ENCODE measurements around the gene CBY2.
"Not testable (repeated sequence)": the region's sequence is repeated elsewhere in the genome, so short reads cannot be mapped to it uniquely, and the experiment has no call there.

The CBY2 gene

GRCh38 chr13:45742985-45743384 lies 40.9 kb downstream of the CBY2 start:
- no peak for DNase-seq (ENCODE audit: low read depth)
- TF ChIP-seq CTCF (IDR thresholded peaks at IDR 0.05; ENCODE audit: low read length, missing control alignments): no peak

GRCh38 chr13:45744979-45745378 lies 42.9 kb downstream of the CBY2 start:
- no peak for TF ChIP-seq CTCF (IDR thresholded peaks at IDR 0.05; ENCODE audit: low read length, missing control alignments)
- DNase-seq (ENCODE audit: low read depth): no peak
- H3K4me3 ChIP-seq (replicated peaks; ENCODE audit: low read depth, low read length): no peak overlapping the region

More at GRCh38 chr13:45742985-45743384, 40.9 kb downstream of the CBY2 start:
- no peak overlapping the region for H3K4me3 ChIP-seq (replicated peaks; ENCODE audit: low read depth, low read length)

GRCh38 chr13:45747071-45747470 lies 45.0 kb downstream of the CBY2 start:
- no peak for DNase-seq (ENCODE audit: low read depth)
- no peak for TF ChIP-seq CTCF (IDR thresholded peaks at IDR 0.05; ENCODE audit: low read length, missing control alignments)
- H3K4me3 ChIP-seq (replicated peaks; ENCODE audit: low read depth, low read length): no peak overlapping the region

- no peak for TF ChIP-seq CTCF (IDR thresholded peaks at IDR 0.05; ENCODE audit: low read length, missing control alignments)
- H3K4me3 ChIP-seq (replicated peaks; ENCODE audit: low read depth, low read length): no peak overlapping the region
- no peak for DNase-seq (ENCODE audit: low read depth)
Observed at GRCh38 chr13:45748941-45749759, 47.0 kb downstream of the CBY2 start.

GRCh38 chr13:45750566-45750965 lies 48.4 kb downstream of the CBY2 start:
- TF ChIP-seq CTCF (IDR thresholded peaks at IDR 0.05; ENCODE audit: low read length, missing control alignments): no peak
- no peak for DNase-seq (ENCODE audit: low read depth)
- no peak overlapping the region for H3K4me3 ChIP-seq (replicated peaks; ENCODE audit: low read depth, low read length)

GRCh38 chr13:45751885-45752284 lies 49.8 kb downstream of the CBY2 start:
- DNase-seq (ENCODE audit: low read depth): no peak
- TF ChIP-seq CTCF (IDR thresholded peaks at IDR 0.05; ENCODE audit: low read length, missing control alignments): no peak
- no peak overlapping the region for H3K4me3 ChIP-seq (replicated peaks; ENCODE audit: low read depth, low read length)

DNA sequence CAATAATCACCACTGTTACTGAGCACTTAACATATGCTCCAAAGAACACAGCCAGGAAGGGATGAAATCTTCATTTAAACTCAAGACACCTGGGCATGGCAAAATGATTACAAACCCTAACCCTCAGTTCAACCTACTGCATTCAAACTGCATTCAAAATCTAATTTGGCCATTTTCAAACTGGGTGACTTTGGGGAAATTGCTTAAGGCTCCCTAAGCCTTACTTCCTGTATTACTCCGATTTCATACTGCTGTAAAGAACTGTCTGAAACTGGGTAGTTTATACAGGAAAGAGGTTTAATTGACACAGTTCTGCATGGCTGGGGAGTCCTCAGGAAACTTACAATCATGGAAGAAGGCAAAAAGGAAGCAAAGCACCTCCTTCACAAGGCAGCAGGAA lies 50.4 kb downstream of the CBY2 start:
- no peak for TF ChIP-seq CTCF (IDR thresholded peaks at IDR 0.05; ENCODE audit: low read length, missing control alignments)
- no peak for DNase-seq (ENCODE audit: low read depth)
- no peak overlapping the region for H3K4me3 ChIP-seq (replicated peaks; ENCODE audit: low read depth, low read length)

GRCh38 chr13:45756498-45756897 lies 54.4 kb downstream of the CBY2 start:
- DNase-seq (ENCODE audit: low read depth); H3K4me3 ChIP-seq (replicated peaks; ENCODE audit: low read depth, low read length): not testable (repeated sequence)

GRCh38 chr13:45757589-45757988 lies 55.5 kb downstream of the CBY2 start:
- H3K4me3 ChIP-seq (replicated peaks; ENCODE audit: low read depth, low read length); DNase-seq (ENCODE audit: low read depth): not testable (repeated sequence)
